GM19455 (cell line): ENCODE measurements around the gene LRTM1.

ENCODE experiments used
- ATAC-seq: cut with Tn5 transposase; IDR thresholded peaks from one replicate; pipeline ENCODE4 v1.9.1; 2021; ENCODE audit not compliant: unreplicated experiment

Gene LRTM1

GRCh38 chr3:54928046-54928770 lies at the start of gene LRTM1:
Gene LRTM1 (minus strand): TSS chr3:54928059. CDS start chr3:54927911, 148 bp downstream.
- ATAC-seq: no peak

- no peak for ATAC-seq
Measured at GRCh38 chr3:54977439-54977838, 49.6 kb upstream of the LRTM1 start.

- no peak for ATAC-seq
Measured at GRCh38 chr3:54970895-54971294, 43.0 kb upstream of the LRTM1 start.

DNA sequence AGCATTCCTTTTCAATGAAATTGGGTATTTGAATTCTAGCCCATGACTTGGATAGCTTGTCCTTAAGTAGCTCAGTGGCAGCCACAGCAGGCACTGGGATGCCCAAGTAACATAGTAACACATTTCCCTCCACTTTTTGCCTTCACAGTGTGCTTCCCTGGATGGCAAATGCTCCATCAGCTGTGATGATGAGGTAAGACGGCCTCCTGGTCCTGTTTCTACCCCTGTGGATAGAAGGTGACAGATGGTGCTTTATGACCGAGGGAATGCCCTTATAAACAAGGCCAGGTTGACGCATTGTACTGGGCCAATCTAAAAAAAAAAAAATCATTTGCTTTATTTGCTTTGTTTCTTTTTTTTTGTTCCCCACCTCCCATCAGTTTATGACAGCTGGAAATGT lies 41.8 kb upstream of the LRTM1 start:
- no peak for ATAC-seq

DNA sequence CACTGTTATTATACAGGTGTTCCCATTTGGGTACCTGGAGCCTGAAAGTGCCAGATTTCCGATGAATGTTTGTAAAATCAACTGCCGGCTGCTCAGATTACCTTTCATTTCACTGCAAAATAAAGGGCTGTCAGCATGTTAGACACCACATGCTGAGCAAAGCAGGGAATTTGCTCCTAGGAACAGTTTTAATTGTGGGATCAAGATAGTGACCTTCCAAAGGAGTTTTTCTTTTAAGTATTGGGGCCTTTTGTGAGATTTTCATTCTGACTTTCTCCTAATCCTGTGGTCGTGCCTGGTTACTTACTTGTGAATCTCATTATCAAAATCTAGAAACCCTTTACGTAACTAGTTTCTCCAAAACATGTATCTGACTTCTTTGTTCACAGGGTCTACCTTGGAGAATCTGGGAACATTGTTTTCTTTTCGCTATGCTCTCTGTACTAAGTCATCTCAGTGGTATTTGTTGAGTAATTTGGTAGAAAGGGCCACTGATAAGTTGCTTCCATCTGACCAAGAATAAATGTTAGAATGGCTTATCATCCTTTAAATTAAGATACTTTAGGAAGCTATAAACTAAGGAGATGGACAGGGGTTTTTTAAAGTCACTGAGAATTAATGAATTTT lies 40.8 kb upstream of the LRTM1 start:
- no peak for ATAC-seq

DNA sequence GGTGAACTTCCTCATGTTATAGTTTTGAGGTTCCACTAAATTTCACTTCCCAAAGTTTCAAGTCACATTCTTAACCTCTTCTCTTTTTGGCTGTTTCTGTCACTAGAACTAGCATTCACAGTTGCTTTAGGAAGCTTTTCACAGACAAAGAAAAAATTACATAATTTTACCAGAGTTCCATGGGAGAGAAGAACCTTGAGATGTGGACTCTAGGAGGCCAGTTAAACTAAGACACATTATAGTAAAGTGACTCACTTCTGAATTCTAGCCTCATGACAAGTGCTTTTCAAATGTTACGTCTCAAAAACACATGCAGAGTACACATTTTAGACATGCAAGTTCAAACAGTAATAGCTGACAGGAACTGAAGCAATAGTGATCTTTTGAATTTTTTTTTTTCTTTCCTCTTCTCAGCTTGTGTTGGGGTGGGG lies 39.9 kb upstream of the LRTM1 start:
- ATAC-seq: no peak

GRCh38 chr3:54966979-54967378 lies 39.1 kb upstream of the LRTM1 start:
- no peak for ATAC-seq

DNA sequence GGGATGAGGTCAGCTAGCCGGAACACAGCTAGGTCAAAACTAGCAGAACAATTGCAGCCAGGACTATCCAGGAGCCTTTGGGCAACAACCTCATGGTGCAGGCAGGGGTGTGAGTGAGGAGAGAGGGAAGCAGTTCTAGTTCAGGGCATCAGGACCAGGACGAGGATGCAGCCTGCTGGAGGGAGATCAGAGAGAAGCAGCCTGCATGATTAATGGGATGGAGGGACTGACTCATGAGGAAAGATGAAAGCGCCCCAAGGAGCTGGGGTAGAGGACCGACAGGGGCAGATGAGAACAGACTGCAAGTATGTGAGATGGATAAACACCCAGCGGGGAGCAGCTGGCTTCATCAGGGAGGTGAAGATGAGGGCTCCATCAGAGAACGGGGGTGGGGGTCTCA lies 37.9 kb upstream of the LRTM1 start:
- no peak for ATAC-seq

DNA sequence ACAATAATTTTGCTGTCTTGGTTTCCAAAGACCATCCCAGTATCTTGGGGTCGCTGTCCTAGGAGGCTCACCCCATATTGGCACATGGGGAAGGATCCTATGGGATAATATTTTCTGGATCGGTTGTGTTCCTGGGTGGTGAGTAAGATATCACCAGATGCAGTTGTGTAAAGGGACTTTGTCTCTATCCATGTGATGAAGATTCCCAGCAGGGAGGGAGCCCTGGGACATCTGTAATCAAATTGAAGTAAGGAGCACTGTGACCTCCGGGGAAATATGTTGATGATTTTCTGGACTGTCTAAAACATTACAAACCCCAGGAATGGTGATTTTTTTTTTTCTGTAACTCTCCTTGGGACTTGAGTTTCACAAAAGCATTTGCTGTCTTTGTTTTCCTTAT lies 36.2 kb upstream of the LRTM1 start:
- ATAC-seq: no peak

DNA sequence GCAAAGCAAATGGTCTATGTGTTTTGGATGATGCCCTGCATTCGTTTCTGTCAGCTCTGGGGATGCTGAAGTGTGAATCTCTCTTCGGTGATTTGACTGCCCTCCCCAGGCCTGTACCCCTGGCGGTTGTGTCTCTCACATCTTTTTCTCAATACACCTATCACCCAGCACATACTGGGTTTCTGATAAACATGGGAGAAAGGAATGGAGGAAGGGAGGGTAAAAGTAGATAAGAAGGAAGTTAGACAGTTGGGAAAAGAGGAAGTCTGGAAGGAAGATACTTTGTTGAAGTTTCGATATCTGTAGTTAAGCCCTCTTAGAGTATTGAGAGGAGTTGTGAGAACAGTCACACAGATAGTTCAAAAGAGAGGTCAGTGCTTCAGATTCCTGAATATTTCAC lies 35.8 kb upstream of the LRTM1 start:
- no peak for ATAC-seq

DNA sequence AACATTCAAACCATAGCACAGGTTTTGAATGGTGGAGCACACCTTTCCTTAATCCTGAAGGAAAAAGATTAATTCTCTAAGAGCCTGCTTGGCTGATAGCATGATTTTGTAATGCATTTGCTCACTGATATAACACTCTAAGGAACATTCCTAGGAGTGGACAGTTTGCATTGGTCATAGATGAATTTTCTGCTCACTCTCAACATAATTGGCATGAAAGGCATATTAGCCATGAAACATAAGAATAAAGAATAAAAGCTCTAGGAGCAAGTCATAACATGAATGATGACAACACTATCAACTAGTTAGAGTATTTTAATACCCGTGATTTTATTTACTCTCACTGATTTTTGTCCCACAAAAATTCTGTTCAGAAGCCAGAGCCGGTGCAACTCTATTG lies 34.3 kb upstream of the LRTM1 start:
- no peak for ATAC-seq

DNA sequence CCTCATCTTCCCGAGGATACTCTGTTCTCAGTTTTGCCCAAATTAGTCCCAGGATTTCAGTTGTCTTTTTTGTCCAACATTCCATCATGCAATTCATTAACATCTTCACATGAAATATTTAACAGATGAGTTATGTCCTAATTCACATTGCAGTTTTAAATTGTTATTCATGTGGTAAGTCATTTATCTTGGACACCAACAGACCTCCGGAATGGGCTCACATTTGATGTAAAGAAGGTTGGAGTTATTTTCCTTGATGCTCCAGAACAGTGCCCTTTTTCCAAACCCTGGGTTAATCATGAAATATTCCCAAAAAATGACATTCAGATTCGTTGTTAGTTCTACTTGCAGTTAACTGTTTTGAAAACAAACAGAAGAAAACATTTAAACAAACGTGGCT lies 32.8 kb upstream of the LRTM1 start:
- no peak for ATAC-seq

GRCh38 chr3:54960082-54960481 lies 32.2 kb upstream of the LRTM1 start:
- ATAC-seq: no peak

DNA sequence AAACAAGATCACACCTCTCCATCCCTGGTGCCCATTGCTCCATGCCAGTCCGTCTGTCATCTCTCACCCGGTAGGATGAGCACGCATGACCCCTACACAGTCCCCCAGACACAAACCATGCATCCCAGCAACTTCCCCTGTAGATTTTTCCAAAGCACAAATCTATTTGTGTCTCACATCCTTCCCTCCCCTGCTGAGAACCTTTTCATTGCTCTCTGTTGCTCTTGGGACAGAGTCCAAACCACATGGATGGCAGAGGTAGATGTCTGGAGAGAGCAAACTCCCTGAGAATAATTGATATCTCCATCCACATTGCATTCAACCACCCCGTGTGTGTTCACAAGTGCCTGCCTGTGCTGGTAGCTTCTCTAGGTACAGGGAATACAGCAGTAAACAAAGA lies 29.9 kb upstream of the LRTM1 start:
- ATAC-seq: no peak

DNA sequence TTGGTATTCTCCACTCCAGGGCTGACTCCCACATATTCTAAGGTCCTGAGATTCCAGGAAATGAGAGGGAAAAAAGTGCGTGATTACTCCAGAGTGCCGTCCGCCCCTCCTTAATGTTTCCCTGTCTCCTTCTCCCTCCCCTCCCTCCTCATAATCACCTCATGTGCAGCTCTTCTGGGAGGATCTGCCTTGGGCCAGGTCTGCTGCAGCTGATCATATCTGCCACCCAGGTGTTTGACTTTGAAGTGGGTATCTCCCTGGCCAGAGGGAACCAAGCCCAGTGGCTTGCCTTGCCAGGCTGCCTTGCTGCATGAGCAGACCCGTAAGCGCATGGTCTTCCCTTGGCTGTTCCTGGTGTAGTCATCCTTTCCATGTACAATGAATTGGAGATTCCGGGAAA lies 28.1 kb upstream of the LRTM1 start:
- no peak for ATAC-seq

DNA sequence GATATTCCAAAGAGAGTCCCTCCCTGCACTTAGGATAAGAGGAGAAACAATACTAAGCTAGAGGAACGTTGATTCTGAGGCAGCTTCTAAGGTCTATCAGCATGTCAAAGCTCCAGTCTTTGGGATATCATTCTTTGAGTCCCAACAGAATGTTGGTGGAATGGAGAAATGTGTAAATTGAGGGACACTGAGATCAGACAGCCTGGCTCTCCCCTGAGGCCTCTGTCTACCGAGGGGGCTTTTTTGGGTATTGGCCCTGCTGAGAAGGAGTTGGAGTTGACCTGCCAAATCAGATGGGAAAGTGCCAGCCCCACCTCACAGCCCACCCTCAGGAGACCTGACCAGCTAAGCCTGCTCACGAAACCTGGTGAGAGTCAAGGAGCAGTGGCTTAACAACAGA lies 27.6 kb upstream of the LRTM1 start:
- ATAC-seq: no peak

DNA sequence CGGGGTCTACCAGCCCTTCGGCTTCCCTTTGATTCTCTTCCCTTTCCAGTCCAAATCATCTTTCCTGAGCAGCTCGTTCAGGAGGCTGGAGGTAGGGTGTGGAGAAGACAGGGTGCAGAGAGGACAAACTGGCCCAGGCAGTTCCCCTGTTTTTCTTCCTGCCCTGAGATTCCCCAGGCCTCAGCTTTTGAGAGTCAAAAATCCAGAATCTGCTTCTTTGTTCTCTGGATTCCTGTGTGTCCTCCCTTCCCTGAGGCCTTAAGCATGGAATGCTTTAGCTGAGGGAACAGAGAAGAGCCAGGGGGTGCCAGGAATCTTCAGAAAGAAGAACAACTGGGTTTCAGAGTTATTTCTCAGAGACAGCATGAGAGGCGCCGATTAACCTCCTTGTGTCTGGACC lies 26.7 kb upstream of the LRTM1 start:
- ATAC-seq: no peak

DNA sequence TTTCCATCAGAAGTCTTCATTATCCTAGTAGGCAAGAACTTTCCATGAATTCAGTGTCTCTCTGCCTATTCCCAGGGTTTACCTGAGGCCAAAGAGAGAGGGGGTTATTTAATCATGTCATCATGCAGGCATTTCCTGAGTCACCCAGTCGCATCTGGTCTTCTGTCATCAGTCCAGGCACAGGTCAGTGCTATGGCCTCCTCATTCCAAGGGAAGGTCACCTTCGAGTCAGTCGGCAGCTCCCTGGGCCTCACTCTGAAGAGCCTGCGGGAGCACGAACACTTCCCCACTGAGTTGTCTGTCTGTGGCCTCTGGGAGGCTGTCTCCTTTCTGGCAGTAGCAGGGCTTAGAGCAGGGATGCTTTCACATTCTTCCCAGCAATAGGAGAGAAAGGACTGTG lies 26.2 kb upstream of the LRTM1 start:
- no peak for ATAC-seq

GRCh38 chr3:54951405-54951804 lies 23.5 kb upstream of the LRTM1 start:
- no peak for ATAC-seq

DNA sequence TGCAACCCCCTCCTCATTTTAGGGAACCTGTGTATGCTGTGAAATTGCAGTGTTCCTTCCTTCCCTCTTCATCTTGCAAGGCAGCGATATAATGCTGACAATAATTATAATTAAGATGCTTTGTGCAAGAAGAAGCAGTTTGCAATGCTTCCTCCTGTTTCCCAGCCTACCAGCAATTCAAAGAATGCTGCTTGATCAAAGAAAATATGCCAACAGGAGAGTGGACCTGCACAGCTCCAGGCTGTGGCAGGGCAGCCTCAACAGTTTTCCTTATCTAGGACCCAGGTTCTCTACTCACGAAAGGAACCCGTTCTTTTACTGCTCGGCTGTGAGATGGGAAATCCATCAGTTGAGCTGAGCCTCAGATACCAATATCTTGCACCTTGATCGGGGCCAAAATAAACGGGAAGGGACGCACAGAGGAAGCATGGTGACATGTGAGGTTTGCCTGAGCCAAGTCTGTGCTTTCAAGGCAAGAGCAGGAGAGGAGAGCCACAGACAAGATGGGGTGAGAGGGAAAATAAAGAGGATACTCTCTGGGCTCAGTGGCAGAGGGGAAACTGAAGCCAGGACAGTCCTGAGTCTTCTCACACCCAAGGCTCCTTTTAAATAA lies 22.6 kb upstream of the LRTM1 start:
- no peak for ATAC-seq

GRCh38 chr3:54949491-54950044 lies 21.7 kb upstream of the LRTM1 start:
- ATAC-seq: no peak

GRCh38 chr3:54941690-54942362 lies 14.0 kb upstream of the LRTM1 start:
- no peak for ATAC-seq
